ENCODE data around the gene ACSM6.
A peak's percentile ranks its signal among the peaks of the same experiment; 100 is the strongest.

The ACSM6 gene

GRCh38 chr10:95242581-95243317, 48.7 kb downstream of the ACSM6 start:
- Histone ChIP-seq H3K4me3 (ENCODE audit: low read depth in 1 of 2, low read length in 2 of 2) (no peak overlapping the region), H3K27ac (ENCODE audit: low read depth, low read length) (no peak overlapping the region), H3K36me3 (ENCODE audit: control insufficient read depth in 1 of 2, insufficient read depth in 2 of 2, low read length in 2 of 2) (peaks cover 27 to 70% of the 10 kb centered on the region in 2 donors), H3K4me1 (ENCODE audit: control insufficient read depth in 1 of 2, insufficient read depth in 2 of 2, low read length in 2 of 2) (peaks cover 0 to 7% of the 10 kb centered on the region in 2 donors), H3K9me3 (ENCODE audit: control insufficient read depth in 1 of 2, low read length in 2 of 2) (no peaks in the 10 kb centered on the region), H3K9ac (ENCODE audit: low read depth in 1 of 2, low read length in 2 of 2) (no peak overlapping the region), H3K27me3 (ENCODE audit: control insufficient read depth in 1 of 2, insufficient read depth in 2 of 2, low read length in 2 of 2) (no peaks in the 10 kb centered on the region)

GRCh38 chr10:95243318-95243617, 49.2 kb downstream of the ACSM6 start:
- Histone ChIP-seq H3K4me3 (ENCODE audit: low read depth in 1 of 2, low read length in 2 of 2) (no peak overlapping the region), H3K4me1 (ENCODE audit: control insufficient read depth in 1 of 2, insufficient read depth in 2 of 2, low read length in 2 of 2) (peaks cover 0 to 8% of the 10 kb centered on the region in 2 donors), H3K27ac (ENCODE audit: low read depth, low read length) (no peak overlapping the region), H3K9ac (ENCODE audit: low read depth in 1 of 2, low read length in 2 of 2) (no peak overlapping the region), H3K27me3 (ENCODE audit: control insufficient read depth in 1 of 2, insufficient read depth in 2 of 2, low read length in 2 of 2) (no peaks in the 10 kb centered on the region), H3K9me3 (ENCODE audit: control insufficient read depth in 1 of 2, low read length in 2 of 2) (no peaks in the 10 kb centered on the region), H3K36me3 (ENCODE audit: control insufficient read depth in 1 of 2, insufficient read depth in 2 of 2, low read length in 2 of 2) (peaks cover 22 to 65% of the 10 kb centered on the region in 2 donors)

- Histone ChIP-seq H3K9ac (ENCODE audit: low read depth in 1 of 2, low read length in 2 of 2) (no peak overlapping the region), H3K27me3 (ENCODE audit: control insufficient read depth in 1 of 2, insufficient read depth in 2 of 2, low read length in 2 of 2) (no peaks in the 10 kb centered on the region), H3K27ac (ENCODE audit: low read depth, low read length) (no peak overlapping the region), H3K36me3 (ENCODE audit: control insufficient read depth in 1 of 2, insufficient read depth in 2 of 2, low read length in 2 of 2) (peaks cover 17 to 66% of the 10 kb centered on the region in 2 donors), H3K9me3 (ENCODE audit: control insufficient read depth in 1 of 2, low read length in 2 of 2) (no peaks in the 10 kb centered on the region), H3K4me3 (ENCODE audit: low read depth in 1 of 2, low read length in 2 of 2) (no peak overlapping the region), H3K4me1 (ENCODE audit: control insufficient read depth in 1 of 2, insufficient read depth in 2 of 2, low read length in 2 of 2) (peaks cover 0 to 13% of the 10 kb centered on the region in 2 donors)
Measured at GRCh38 chr10:95244152-95244551, 50.1 kb downstream of the ACSM6 start.

- Histone ChIP-seq H3K36me3 (ENCODE audit: control insufficient read depth in 1 of 2, insufficient read depth in 2 of 2, low read length in 2 of 2) (peaks cover 17 to 62% of the 10 kb centered on the region in 2 donors), H3K27me3 (ENCODE audit: control insufficient read depth in 1 of 2, insufficient read depth in 2 of 2, low read length in 2 of 2) (no peaks in the 10 kb centered on the region), H3K4me1 (ENCODE audit: control insufficient read depth in 1 of 2, insufficient read depth in 2 of 2, low read length in 2 of 2) (peaks cover 0 to 16% of the 10 kb centered on the region in 2 donors), H3K9me3 (ENCODE audit: control insufficient read depth in 1 of 2, low read length in 2 of 2) (no peaks in the 10 kb centered on the region), H3K9ac (ENCODE audit: low read depth in 1 of 2, low read length in 2 of 2) (no peak overlapping the region), H3K4me3 (ENCODE audit: low read depth in 1 of 2, low read length in 2 of 2) (no peak overlapping the region), H3K27ac (ENCODE audit: low read depth, low read length) (no peak overlapping the region)
Measured at GRCh38 chr10:95245425-95246055, 51.5 kb downstream of the ACSM6 start.

- Histone ChIP-seq H3K4me3 (ENCODE audit: low read depth in 1 of 2, low read length in 2 of 2) (no peak overlapping the region), H3K27me3 (ENCODE audit: control insufficient read depth in 1 of 2, insufficient read depth in 2 of 2, low read length in 2 of 2) (no peaks in the 10 kb centered on the region), H3K27ac (ENCODE audit: low read depth, low read length) (no peak overlapping the region), H3K9ac (ENCODE audit: low read depth in 1 of 2, low read length in 2 of 2) (no peak overlapping the region), H3K9me3 (ENCODE audit: control insufficient read depth in 1 of 2, low read length in 2 of 2) (no peaks in the 10 kb centered on the region), H3K4me1 (ENCODE audit: control insufficient read depth in 1 of 2, insufficient read depth in 2 of 2, low read length in 2 of 2) (peaks cover 0 to 16% of the 10 kb centered on the region in 2 donors), H3K36me3 (ENCODE audit: control insufficient read depth in 1 of 2, insufficient read depth in 2 of 2, low read length in 2 of 2) (peaks cover 20 to 58% of the 10 kb centered on the region in 2 donors)
Measured at GRCh38 chr10:95246582-95247051, 52.6 kb downstream of the ACSM6 start.

GRCh38 chr10:95247200-95247880, 53.3 kb downstream of the ACSM6 start:
- peaks cover 18 to 57% of the 10 kb centered on the region in 2 donors for H3K36me3 ChIP-seq (ENCODE audit: control insufficient read depth in 1 of 2, insufficient read depth in 2 of 2, low read length in 2 of 2)
- H3K4me3 ChIP-seq (ENCODE audit: low read depth in 1 of 2, low read length in 2 of 2) = no peak overlapping the region
- no peaks in the 10 kb centered on the region for H3K27me3 ChIP-seq (ENCODE audit: control insufficient read depth in 1 of 2, insufficient read depth in 2 of 2, low read length in 2 of 2)
- no peak overlapping the region for H3K9ac ChIP-seq (ENCODE audit: low read depth in 1 of 2, low read length in 2 of 2)
- peaks cover 0 to 16% of the 10 kb centered on the region in 2 donors for H3K4me1 ChIP-seq (ENCODE audit: control insufficient read depth in 1 of 2, insufficient read depth in 2 of 2, low read length in 2 of 2)
- no peaks in the 10 kb centered on the region for H3K9me3 ChIP-seq (ENCODE audit: control insufficient read depth in 1 of 2, low read length in 2 of 2)
- no peak overlapping the region for H3K27ac ChIP-seq (ENCODE audit: low read depth, low read length)

- Histone ChIP-seq H3K36me3 (ENCODE audit: control insufficient read depth in 1 of 2, insufficient read depth in 2 of 2, low read length in 2 of 2) (peaks cover 18 to 50% of the 10 kb centered on the region in 2 donors), H3K27ac (ENCODE audit: low read depth, low read length) (no peak overlapping the region), H3K27me3 (ENCODE audit: control insufficient read depth in 1 of 2, insufficient read depth in 2 of 2, low read length in 2 of 2) (no peaks in the 10 kb centered on the region), H3K4me1 (ENCODE audit: control insufficient read depth in 1 of 2, insufficient read depth in 2 of 2, low read length in 2 of 2) (peaks cover 4 to 18% of the 10 kb centered on the region in 2 donors), H3K9ac (ENCODE audit: low read depth in 1 of 2, low read length in 2 of 2) (no peak overlapping the region), H3K4me3 (ENCODE audit: low read depth in 1 of 2, low read length in 2 of 2) (no peak overlapping the region), H3K9me3 (ENCODE audit: control insufficient read depth in 1 of 2, low read length in 2 of 2) (no peaks in the 10 kb centered on the region)
Measured at GRCh38 chr10:95247881-95248583, 54.0 kb downstream of the ACSM6 start.

- Histone ChIP-seq H3K4me3 (ENCODE audit: low read depth in 1 of 2, low read length in 2 of 2) (no peak overlapping the region), H3K27me3 (ENCODE audit: control insufficient read depth in 1 of 2, insufficient read depth in 2 of 2, low read length in 2 of 2) (no peaks in the 10 kb centered on the region), H3K27ac (ENCODE audit: low read depth, low read length) (no peak overlapping the region), H3K9ac (ENCODE audit: low read depth in 1 of 2, low read length in 2 of 2) (peak overlapping the region in 1 of 2 donors; percentile 15), H3K36me3 (ENCODE audit: control insufficient read depth in 1 of 2, insufficient read depth in 2 of 2, low read length in 2 of 2) (peaks cover 12 to 45% of the 10 kb centered on the region in 2 donors), H3K9me3 (ENCODE audit: control insufficient read depth in 1 of 2, low read length in 2 of 2) (no peaks in the 10 kb centered on the region), H3K4me1 (ENCODE audit: control insufficient read depth in 1 of 2, insufficient read depth in 2 of 2, low read length in 2 of 2) (peaks cover 6 to 27% of the 10 kb centered on the region in 2 donors)
Measured at GRCh38 chr10:95248989-95249388, 55.0 kb downstream of the ACSM6 start.

- no peak overlapping the region for H3K27ac ChIP-seq (ENCODE audit: low read depth, low read length)
- H3K4me3 ChIP-seq (ENCODE audit: low read depth in 1 of 2, low read length in 2 of 2) = no peak overlapping the region
- H3K36me3 ChIP-seq (ENCODE audit: control insufficient read depth in 1 of 2, insufficient read depth in 2 of 2, low read length in 2 of 2) = peaks cover 12 to 40% of the 10 kb centered on the region in 2 donors
- H3K4me1 ChIP-seq (ENCODE audit: control insufficient read depth in 1 of 2, insufficient read depth in 2 of 2, low read length in 2 of 2) = peaks cover 6 to 27% of the 10 kb centered on the region in 2 donors
- H3K9ac ChIP-seq (ENCODE audit: low read depth in 1 of 2, low read length in 2 of 2) = peak overlapping the region in 1 of 2 donors; percentile 15
- H3K9me3 ChIP-seq (ENCODE audit: control insufficient read depth in 1 of 2, low read length in 2 of 2) = no peaks in the 10 kb centered on the region
- no peaks in the 10 kb centered on the region for H3K27me3 ChIP-seq (ENCODE audit: control insufficient read depth in 1 of 2, insufficient read depth in 2 of 2, low read length in 2 of 2)
Measured at GRCh38 chr10:95249467-95249866, 55.4 kb downstream of the ACSM6 start.

All from duodenal mucosa (tissue), 2 donors.